Skeletal muscle tissue (tissue), 4 donors: ENCODE data around the gene DMXL1. TPM values are rescaled to one million over a fixed set of nuclear protein-coding genes. Genes with fewer than 3 reads are reported as not detected.
"Not testable (repeated sequence)": the region's sequence is repeated elsewhere in the genome, so short reads cannot be mapped to it uniquely, and the experiment has no call there.

Experiments
- H3K27ac ChIP-seq: one replicate; pipeline ENCODE4 v1.7.0; 2013; ENCODE audit warnings: mild to moderate bottlenecking, low read depth, low read length, inconsistent platforms
- H3K27me3 ChIP-seq, 3 donors: one replicate each; pipeline ENCODE4 v1.7.0; 2013; ENCODE audit warnings: low read length in 3 of 3; ENCODE audit not compliant: control insufficient read depth in 3 of 3, insufficient read depth in 3 of 3
- H3K36me3 ChIP-seq, 3 donors: one replicate each; pipeline ENCODE4 v1.7.0; 2013; ENCODE audit warnings: low read length in 3 of 3; ENCODE audit not compliant: control insufficient read depth in 3 of 3, insufficient read depth in 3 of 3
- H3K4me1 ChIP-seq, 3 donors: one replicate each; pipeline ENCODE4 v1.7.0; 2013; ENCODE audit warnings: low read length in 3 of 3, mild to moderate bottlenecking in 3 of 3; ENCODE audit not compliant: control insufficient read depth in 3 of 3, insufficient read depth in 3 of 3
- H3K4me3 ChIP-seq, 3 donors: one replicate each; pipeline ENCODE4 v1.7.0; 2013; ENCODE audit warnings: low read length in 3 of 3
- H3K9ac ChIP-seq, 3 donors: one replicate each; pipeline ENCODE4 v1.7.0; 2013; ENCODE audit warnings: low read length in 3 of 3, mild to moderate bottlenecking in 3 of 3, moderate library complexity in 2 of 3, low read depth in 1 of 3
- H3K9me3 ChIP-seq, 3 donors: one replicate each; pipeline ENCODE4 v1.7.0; 2013; ENCODE audit warnings: low read length in 3 of 3; ENCODE audit not compliant: control insufficient read depth in 3 of 3
- total RNA-seq: library from RNA; depleted of rRNA; stranded (reverse); fragments of >200 nt; gene quantifications from one replicate; pipeline ENCODE4 v1.2.3, GENCODE V29; 2014
- donor health status: Osteomylitis.

Gene DMXL1
- total RNA-seq, 1 donor from 2014 or later, result 61.1 TPM

DNA sequence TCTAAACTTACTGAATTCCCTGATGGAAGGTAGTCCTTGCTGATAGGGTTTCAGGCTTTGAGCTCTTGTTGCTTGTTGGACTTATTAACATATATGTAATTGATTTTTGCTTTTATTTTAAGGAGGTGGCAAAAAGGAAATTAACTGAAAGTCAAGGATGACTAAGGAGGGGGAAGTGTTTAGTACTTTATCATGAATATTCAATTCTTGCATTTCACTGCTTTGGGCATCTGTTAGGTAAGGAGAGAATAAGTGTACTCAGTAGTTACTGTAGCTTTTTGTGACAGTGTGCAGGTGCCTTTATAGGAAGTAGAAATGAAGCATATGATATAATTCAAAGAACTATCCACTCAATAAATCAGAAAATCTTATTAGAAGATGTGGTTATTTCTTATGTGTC lies 47.1 kb downstream of the DMXL1 start:
- Histone ChIP-seq H3K27me3 (no peaks in the 10 kb centered on the region), H3K9me3 (no peaks in the 10 kb centered on the region), H3K27ac (no peak overlapping the region), H3K9ac (no peak overlapping the region), H3K4me3 (no peak overlapping the region), H3K4me1 (no peaks in the 10 kb centered on the region), H3K36me3 (peaks cover 3 to 27% (median 25%) of the 10 kb centered on the region in 3 donors)

DNA sequence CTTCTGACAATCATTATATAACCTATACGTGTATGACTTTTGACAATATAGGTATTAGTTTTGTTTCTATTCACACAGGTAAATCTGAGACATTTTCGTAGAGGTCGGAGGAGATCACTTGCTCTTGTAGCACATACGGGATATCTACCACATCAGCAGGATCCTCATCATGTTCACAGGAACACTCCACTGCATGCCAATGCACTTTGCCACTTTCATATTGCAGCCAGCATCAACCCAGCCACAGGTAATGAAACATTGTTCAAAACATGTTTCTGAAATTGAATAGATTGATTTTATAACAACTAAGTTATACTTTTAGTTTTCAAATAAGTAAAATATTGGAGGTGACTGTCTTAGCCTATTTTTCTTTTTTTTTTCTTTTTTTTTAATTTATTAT lies 50.0 kb downstream of the DMXL1 start:
- no peaks in the 10 kb centered on the region for H3K27me3 ChIP-seq
- no peaks in the 10 kb centered on the region for H3K4me1 ChIP-seq
- no peak overlapping the region for H3K27ac ChIP-seq
- peaks cover 3 to 25% (median 19%) of the 10 kb centered on the region in 3 donors for H3K36me3 ChIP-seq
- no peaks in the 10 kb centered on the region for H3K9me3 ChIP-seq
- H3K9ac ChIP-seq, result no peak overlapping the region
- no peak overlapping the region for H3K4me3 ChIP-seq

DNA sequence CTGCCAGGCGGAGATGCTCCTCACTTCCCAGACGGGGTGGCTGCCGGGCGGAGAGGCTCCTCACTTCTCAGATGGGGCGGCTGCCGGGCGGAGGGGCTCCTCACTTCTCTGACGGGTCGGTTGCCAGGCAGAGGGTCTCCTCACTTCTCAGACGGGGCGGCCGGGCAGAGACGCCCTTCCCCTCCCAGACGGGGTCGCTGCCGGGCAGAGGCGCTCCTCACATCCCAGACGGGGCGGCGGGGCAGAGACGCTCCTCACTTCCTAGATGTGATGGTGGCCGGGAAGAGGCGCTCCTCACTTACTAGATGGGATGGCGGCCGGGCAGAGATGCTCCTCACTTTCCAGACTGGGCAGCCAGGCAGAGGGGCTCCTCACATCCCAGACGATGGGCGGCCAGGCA lies 51.6 kb downstream of the DMXL1 start:
- not testable (repeated sequence) for H3K27ac ChIP-seq, H3K4me1 ChIP-seq, H3K9me3 ChIP-seq, H3K9ac ChIP-seq, H3K4me3 ChIP-seq, H3K27me3 ChIP-seq
- H3K36me3 ChIP-seq, result peaks cover 0 to 11% (median 11%) of the 10 kb centered on the region in 3 donors

DNA sequence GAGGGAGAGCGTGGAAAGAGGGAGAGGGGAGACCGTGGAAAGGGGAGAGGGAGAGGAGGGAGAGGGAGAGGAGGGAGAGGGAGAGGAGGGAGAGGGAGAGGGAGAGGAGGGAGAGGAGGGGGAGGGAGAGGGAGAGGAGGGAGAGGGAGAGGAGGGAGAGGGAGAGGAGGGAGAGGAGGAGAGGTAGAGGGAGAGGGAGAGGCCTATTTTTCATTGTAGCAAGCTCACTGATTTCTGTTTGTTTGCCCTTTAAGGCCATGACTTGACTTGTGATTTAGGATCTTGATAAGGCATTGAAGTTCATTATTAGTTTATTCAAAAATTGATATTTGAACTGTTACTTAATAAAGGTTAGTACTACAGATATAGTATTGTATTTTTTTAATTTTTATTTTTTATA lies 52.4 kb downstream of the DMXL1 start:
- Histone ChIP-seq H3K27me3 (no peaks in the 10 kb centered on the region), H3K9ac (no peak overlapping the region), H3K4me1 (no peaks in the 10 kb centered on the region), H3K4me3 (no peak overlapping the region), H3K36me3 (peaks cover 0 to 13% (median 4%) of the 10 kb centered on the region in 3 donors), H3K9me3 (no peaks in the 10 kb centered on the region), H3K27ac (no peak overlapping the region)

DNA sequence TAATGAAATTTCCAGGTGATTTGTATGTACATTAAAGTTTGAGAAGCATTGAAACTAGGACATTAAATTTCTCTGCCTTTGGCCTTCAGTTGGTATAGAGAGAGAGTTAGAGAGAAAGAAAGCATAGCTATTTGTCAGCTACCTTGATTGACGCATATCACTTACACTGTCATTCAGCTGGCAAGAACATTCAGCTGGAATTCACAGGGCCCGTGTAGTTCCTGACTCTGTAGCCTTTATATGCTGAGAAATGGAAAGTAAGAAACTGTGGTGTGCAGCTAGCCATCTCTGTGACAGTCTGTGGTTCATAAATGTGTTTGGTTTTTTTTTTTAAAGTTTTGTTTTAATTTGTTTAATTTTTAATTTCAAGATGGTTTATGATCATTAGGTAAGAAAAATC lies 58.9 kb downstream of the DMXL1 start:
- no peaks in the 10 kb centered on the region for H3K27me3 ChIP-seq
- no peak overlapping the region for H3K4me3 ChIP-seq
- H3K9me3 ChIP-seq, result no peaks in the 10 kb centered on the region
- H3K27ac ChIP-seq, result no peak overlapping the region
- H3K9ac ChIP-seq, result no peak overlapping the region
- peaks cover 2 to 15% (median 12%) of the 10 kb centered on the region in 3 donors for H3K36me3 ChIP-seq
- H3K4me1 ChIP-seq, result no peaks in the 10 kb centered on the region

DNA sequence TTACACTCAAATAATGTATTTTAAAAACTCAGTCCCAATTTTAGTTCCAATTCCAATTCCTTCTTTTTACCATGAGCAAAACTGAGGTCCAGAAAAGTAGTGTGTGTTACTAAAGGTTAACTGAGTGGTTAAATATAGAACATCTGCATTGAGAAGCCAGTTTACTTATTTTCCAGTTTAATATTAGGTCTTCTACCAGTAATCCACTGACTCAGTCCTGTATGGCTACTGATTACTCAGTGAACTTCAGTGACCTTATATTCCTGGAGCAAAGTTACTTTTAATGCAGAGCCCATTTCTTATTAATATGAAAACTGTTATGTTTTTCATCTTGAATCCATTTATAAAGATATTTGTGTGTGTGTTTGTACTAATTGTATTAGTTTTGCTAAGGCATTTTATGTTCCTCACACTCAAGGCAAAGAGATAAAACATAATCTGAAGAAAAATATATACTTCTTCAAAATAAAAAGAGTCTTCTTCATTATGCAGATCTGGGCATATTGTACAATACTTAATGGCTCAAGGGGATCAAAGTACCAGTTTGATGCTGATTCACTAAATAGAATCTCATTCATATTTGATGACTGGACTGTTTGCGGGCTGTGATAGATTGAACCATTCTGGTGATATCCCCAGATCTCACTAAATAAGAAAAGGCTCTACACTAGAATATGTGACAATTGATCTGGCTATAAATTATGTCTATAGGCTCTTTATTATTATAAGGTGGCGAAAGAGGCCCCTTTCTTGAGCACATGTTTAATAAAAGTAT lies 60.8 kb downstream of the DMXL1 start:
- H3K27me3 ChIP-seq, result no peaks in the 10 kb centered on the region
- no peak overlapping the region for H3K9ac ChIP-seq
- H3K27ac ChIP-seq, result no peak overlapping the region
- no peak overlapping the region for H3K4me3 ChIP-seq
- H3K9me3 ChIP-seq, result no peaks in the 10 kb centered on the region
- no peaks in the 10 kb centered on the region for H3K4me1 ChIP-seq
- peaks cover 6 to 26% (median 18%) of the 10 kb centered on the region in 3 donors for H3K36me3 ChIP-seq

DNA sequence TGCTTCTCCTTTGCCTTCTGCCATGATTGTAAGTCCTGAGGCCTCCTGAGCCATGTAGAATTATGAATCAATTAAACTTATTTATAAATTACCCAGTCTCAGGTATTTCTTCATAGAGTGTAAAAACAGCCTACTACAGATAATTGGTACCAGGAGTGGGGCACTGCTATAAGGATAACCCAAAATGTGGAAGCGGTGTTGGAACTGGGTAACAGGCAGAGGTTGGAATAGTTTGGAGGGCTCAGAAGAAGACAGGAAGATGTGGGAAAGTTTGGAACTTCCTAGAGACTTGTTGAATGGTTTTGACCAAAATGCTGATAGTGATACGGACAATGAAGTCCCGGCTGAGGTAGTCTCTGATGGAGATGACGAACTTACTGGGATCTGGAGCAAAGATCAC lies 64.9 kb downstream of the DMXL1 start:
- H3K36me3 ChIP-seq, result peaks cover 8 to 30% (median 24%) of the 10 kb centered on the region in 3 donors

DNA sequence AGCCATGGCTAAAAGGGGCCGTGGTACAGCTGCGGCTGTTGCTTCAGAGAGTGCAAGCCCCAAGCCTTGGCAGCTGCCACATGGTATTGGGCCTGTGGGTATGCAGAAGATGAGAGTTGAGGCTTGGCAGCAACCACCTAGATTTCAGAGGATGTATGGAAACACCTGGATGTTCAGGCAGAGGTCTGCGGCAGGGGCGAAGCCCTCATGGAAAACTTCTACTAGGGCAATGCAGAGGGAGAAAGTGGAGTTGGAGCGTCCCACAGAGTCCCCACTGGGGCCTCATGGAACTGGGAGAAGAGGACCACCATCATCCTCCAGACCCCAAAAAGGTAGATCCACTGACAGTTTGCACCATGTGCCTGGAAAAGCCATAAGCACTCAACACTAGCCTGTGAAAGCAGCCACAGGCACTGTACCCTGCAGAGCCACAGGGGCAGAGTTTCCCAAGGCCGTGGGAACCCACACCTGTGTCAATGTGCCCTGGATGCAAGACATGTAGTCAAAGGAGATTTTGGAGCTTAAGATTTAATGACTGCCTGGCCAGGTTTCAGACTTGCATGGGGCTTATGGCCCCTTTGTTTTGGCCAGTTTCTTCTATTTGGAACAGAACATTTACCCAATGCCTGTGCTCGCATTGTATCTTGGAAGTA lies 65.9 kb downstream of the DMXL1 start:
- no peak overlapping the region for H3K27ac ChIP-seq
- no peaks in the 10 kb centered on the region for H3K4me1 ChIP-seq
- peaks cover 8 to 30% (median 24%) of the 10 kb centered on the region in 3 donors for H3K36me3 ChIP-seq
- H3K4me3 ChIP-seq, result no peak overlapping the region
- no peaks in the 10 kb centered on the region for H3K9me3 ChIP-seq
- no peaks in the 10 kb centered on the region for H3K27me3 ChIP-seq
- H3K9ac ChIP-seq, result no peak overlapping the region

More for the DNA sequence above, 64.9 kb downstream of the DMXL1 start:
- H3K4me1 ChIP-seq, H3K9ac ChIP-seq, H3K4me3 ChIP-seq, H3K27me3 ChIP-seq, H3K27ac ChIP-seq, H3K9me3 ChIP-seq: not testable (repeated sequence)

DNA sequence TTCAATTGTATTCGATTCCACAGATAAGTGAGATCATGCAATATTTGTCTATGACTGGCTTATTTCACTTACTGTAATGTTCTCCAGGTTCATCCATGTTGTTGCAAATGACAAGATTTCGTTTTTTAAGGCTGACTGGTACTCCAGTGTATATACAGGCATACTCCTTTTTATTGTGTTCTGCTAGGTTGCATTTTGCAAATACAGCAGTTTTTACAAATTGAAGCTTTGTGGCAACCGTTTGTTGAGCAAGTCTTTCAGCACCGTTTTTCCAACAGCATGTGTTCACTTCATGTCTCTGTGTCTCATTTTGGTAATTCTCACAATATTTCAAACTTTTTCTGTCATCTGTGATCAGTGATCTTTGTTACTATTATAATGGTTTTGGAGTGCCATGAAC lies 82.7 kb downstream of the DMXL1 start:
- no peak overlapping the region for H3K4me3 ChIP-seq
- H3K9me3 ChIP-seq, result peaks cover 0 to 2% (median 0%) of the 10 kb centered on the region in 3 donors
- no peaks in the 10 kb centered on the region for H3K4me1 ChIP-seq
- H3K9ac ChIP-seq, result no peak overlapping the region
- H3K27me3 ChIP-seq, result no peaks in the 10 kb centered on the region
- no peak overlapping the region for H3K27ac ChIP-seq
- peaks cover 11 to 28% (median 25%) of the 10 kb centered on the region in 3 donors for H3K36me3 ChIP-seq

DNA sequence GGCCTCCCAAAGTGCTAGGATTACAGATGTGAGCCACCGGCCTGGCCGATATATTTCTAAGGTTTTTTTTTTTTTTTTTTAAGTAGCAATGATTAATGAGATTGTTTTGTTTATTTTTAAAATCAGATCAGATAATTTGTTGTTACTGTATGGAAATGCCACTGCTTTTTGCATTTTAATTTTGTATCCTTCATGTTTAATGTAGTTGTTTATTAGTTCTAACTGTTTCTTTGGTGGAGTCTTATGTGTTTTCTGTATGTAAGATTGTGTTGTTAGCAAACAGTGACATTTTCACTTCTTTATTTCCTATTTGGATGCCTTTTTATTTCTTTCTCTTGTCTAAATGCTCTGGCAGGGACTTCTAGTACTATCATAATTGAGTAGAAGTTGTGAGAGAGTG lies 87.3 kb downstream of the DMXL1 start:
- H3K27ac ChIP-seq, result no peak overlapping the region
- H3K9me3 ChIP-seq, result peaks cover 0 to 2% (median 0%) of the 10 kb centered on the region in 3 donors
- H3K36me3 ChIP-seq, result peaks cover 4 to 12% (median 12%) of the 10 kb centered on the region in 3 donors
- no peaks in the 10 kb centered on the region for H3K4me1 ChIP-seq
- H3K9ac ChIP-seq, result no peak overlapping the region
- no peak overlapping the region for H3K4me3 ChIP-seq
- H3K27me3 ChIP-seq, result no peaks in the 10 kb centered on the region
